ENCODE measurements around the gene CCNDBP1.

- TF ChIP-seq CTCF (IDR thresholded peaks at IDR 0.05; ENCODE audit: insufficient read depth, low read length) = no peak
- no peak for TF ChIP-seq REST (IDR thresholded peaks at IDR 0.05; ENCODE audit: insufficient replicate concordance, low read depth)
- no peak for TF ChIP-seq SPI1 (IDR thresholded peaks at IDR 0.05; ENCODE audit: borderline replicate concordance, low read depth)
- TF ChIP-seq POLR2AphosphoS5 (IDR thresholded peaks at IDR 0.05; ENCODE audit: low read depth) = no peak
- no peak for TF ChIP-seq GABPA (IDR thresholded peaks at IDR 0.05; ENCODE audit: low read depth)
These were observed 19.3 kb upstream of the CCNDBP1 start for GRCh38 chr15:43165801-43166325.

Data from HL-60 (cell line).